ENCODE data around the gene ZC3HAV1.

Gene ZC3HAV1

GRCh38 chr7:139109188-139109982 lies at the start of gene ZC3HAV1:
Gene ZC3HAV1, minus strand, starts transcription at chr7:139109720. Its CDS starts 389 bp downstream, at chr7:139109331.
- POLR2A ChIA-PET (ENCODE audit: low non-redundant PET) = no interaction called here
- TF ChIP-seq CTCF (conservative IDR thresholded peaks at IDR 0.05; ENCODE audit: low read depth) = no peak
- DNase-seq (ENCODE audit: low spot score) = peak; percentile 84
- CTCF ChIA-PET = no interaction called here
- H3K27ac ChIP-seq = peak within 1 kb of the TSS; percentile 99

DNA sequence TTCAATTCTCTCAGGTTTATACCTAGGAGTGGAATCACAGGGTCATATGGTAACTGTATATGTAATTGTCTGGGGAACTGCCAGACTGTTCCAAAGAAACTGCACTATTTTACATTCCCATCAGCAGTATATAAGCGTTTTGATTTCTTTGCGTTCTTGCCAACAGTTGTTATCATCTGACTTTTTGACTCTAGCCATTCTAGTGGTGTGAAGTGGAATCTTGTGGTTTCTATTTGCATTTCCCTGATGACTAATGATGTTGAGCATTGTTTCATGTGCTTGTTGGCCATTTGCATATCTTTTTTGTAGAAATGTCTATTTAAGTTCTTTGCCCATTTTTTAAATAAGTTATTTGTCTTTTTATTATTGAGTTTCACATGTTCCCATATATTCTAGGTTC lies 44.3 kb upstream of the ZC3HAV1 start:
- POLR2A ChIA-PET (ENCODE audit: low non-redundant PET) = no interaction called here
- no peak overlapping the region for H3K27ac ChIP-seq
- TF ChIP-seq CTCF (conservative IDR thresholded peaks at IDR 0.05; ENCODE audit: low read depth) = no peak
- peak; percentile 3 for DNase-seq (ENCODE audit: low spot score)
- CTCF ChIA-PET = no interaction called here

DNA sequence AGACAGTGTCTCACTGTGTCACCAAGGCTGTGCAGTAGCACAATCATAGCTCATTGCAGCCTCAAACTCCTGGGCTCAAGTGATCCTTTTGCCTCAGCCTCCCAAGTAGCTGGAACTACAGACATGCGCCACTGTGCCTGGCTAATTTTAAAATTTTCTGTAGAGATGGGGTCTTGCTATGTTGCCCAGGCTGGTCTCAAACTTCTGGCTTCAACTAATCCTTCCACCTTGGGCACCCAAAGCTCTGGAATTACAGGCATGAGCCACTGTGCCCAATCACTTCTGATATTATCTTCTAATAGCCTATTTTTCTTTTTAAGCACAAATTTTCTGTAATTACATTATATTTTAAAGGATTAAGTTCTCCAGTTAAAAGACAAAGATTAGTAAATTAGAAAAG lies 42.6 kb upstream of the ZC3HAV1 start:
- POLR2A ChIA-PET (ENCODE audit: low non-redundant PET) = no interaction called here
- TF ChIP-seq CTCF (conservative IDR thresholded peaks at IDR 0.05; ENCODE audit: low read depth) = no peak
- DNase-seq (ENCODE audit: low spot score) = no peak
- CTCF ChIA-PET = interaction anchor here (0.6 kb wide), 1 partner anchor 67 kb away, joined by 3 read pairs; no protein-coding TSS in a partner anchor
- no peak overlapping the region for H3K27ac ChIP-seq

DNA sequence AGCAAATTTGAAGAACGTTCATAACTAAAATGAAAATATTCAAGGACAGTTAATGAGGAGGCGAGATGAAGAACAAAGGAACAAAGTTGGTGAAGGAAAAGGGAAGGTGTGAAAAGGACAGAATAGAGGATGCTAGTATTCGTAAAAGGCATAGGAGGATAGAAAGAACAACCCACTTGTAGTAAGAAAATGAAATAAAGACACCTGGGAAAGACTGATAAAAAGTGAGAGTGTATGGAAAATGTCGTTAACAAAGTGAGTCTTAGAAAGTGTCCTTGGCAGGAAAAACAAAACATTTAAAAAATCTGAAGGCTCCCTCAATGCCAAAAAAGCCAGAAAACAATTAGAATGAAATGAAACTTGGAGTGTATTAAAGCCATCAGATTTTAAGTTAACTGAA lies 29.6 kb upstream of the ZC3HAV1 start:
- no peak for TF ChIP-seq CTCF (conservative IDR thresholded peaks at IDR 0.05; ENCODE audit: low read depth)
- ChIA-PET POLR2A (ENCODE audit: low non-redundant PET) (no interaction called here), CTCF (no interaction called here)
- DNase-seq (ENCODE audit: low spot score) = no peak
- no peak overlapping the region for H3K27ac ChIP-seq

- TF ChIP-seq CTCF (conservative IDR thresholded peaks at IDR 0.05; ENCODE audit: low read depth) = no peak
- CTCF ChIA-PET = no interaction called here
- peak; percentile 81 for DNase-seq (ENCODE audit: low spot score)
- POLR2A ChIA-PET (ENCODE audit: low non-redundant PET) = interaction anchor here (0.7 kb wide), 1 partner anchor 17 kb away, joined by 4 read pairs; no protein-coding TSS in a partner anchor
- peak overlapping the region; percentile 56 for H3K27ac ChIP-seq
These were observed 24.0 kb upstream of the ZC3HAV1 start for GRCh38 chr7:139133335-139134139.

- CTCF ChIA-PET = no interaction called here
- no peak overlapping the region for H3K27ac ChIP-seq
- TF ChIP-seq CTCF (conservative IDR thresholded peaks at IDR 0.05; ENCODE audit: low read depth) = no peak
- no peak for DNase-seq (ENCODE audit: low spot score)
- POLR2A ChIA-PET (ENCODE audit: low non-redundant PET) = no interaction called here
These were observed 23.4 kb upstream of the ZC3HAV1 start for GRCh38 chr7:139132887-139133286.

Data from RWPE1 (cell line).